Muscle layer of duodenum (tissue), 2 donors: ENCODE results near the gene TRAF3.

ENCODE experiments used
- H3K27ac ChIP-seq: one replicate; pipeline ENCODE4 v1.7.0; 2013; ENCODE audit warnings: mild to moderate bottlenecking, low read length
- H3K27me3 ChIP-seq: one replicate; pipeline ENCODE4 v1.7.0; 2013; ENCODE audit warnings: low read depth, mild to moderate bottlenecking, control low read depth, low read length
- H3K36me3 ChIP-seq, 2 donors: one replicate each; pipeline ENCODE4 v1.7.0; 2013; ENCODE audit warnings: low read length in 2 of 2, control low read depth in 1 of 2, mild to moderate bottlenecking in 1 of 2; ENCODE audit not compliant: insufficient read depth in 2 of 2, control insufficient read depth in 1 of 2
- H3K4me1 ChIP-seq, 2 donors: one replicate each; pipeline ENCODE4 v1.7.0; 2013; ENCODE audit warnings: low read length in 2 of 2, mild to moderate bottlenecking in 2 of 2, control low read depth in 1 of 2, moderate library complexity in 1 of 2; ENCODE audit not compliant: insufficient read depth in 2 of 2, control insufficient read depth in 1 of 2
- H3K4me3 ChIP-seq, 2 donors: one replicate each; pipeline ENCODE4 v1.7.0; 2013; ENCODE audit warnings: low read length in 2 of 2, low read depth in 1 of 2, mild to moderate bottlenecking in 1 of 2
- H3K9me3 ChIP-seq, 2 donors: one replicate each; pipeline ENCODE4 v1.7.0; 2013; ENCODE audit warnings: low read length in 2 of 2, control low read depth in 1 of 2, mild to moderate bottlenecking in 1 of 2; ENCODE audit not compliant: control insufficient read depth in 1 of 2
- donor health status: healthy.

The TRAF3 gene

DNA sequence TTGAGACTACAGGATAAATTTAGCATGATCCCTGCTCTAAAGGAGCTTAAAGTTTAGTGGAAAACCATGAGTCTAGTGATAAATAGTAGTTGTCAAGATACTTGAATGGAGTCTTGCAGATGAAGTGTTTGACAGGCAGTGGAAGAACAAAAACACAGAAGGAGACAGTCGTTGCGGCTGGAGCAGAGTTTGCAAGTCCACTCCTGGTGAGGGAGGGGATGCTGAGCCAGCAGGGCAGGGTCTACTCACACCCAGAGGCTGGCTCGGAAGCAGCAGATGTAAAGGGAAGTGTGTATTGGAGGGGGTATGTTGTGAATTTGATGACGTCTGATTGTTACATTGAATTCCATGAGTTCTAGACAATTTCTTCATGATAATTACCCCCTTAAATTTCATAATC, 61.3 kb downstream of the TRAF3 start:
- no peak overlapping the region for H3K27ac ChIP-seq
- H3K4me1 ChIP-seq, result no peaks in the 10 kb centered on the region
- H3K9me3 ChIP-seq, result no peaks in the 10 kb centered on the region
- H3K4me3 ChIP-seq, result no peak overlapping the region
- no peaks in the 10 kb centered on the region for H3K27me3 ChIP-seq
- H3K36me3 ChIP-seq, result no peaks in the 10 kb centered on the region

DNA sequence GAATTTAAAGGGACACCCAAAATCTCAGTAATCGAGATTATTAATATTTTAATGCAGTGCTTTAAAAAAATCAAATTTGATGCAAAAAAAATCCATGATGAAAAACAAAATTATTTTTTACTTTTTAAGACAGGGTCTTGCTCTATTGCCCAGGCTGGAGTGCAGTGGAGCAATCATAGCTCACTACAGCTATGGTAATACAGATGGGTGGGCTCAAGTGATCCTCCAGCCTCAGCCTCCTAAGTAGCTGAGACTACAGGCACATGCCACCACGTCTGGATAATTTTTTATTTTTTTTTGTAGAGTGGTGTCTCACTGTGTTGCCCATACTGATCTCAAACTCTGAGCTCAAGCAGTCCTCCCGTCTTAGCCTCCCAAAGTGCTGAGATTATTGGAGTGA, 62.9 kb downstream of the TRAF3 start:
- H3K27me3 ChIP-seq, result no peaks in the 10 kb centered on the region
- H3K9me3 ChIP-seq, result no peaks in the 10 kb centered on the region
- no peaks in the 10 kb centered on the region for H3K4me1 ChIP-seq
- no peak overlapping the region for H3K4me3 ChIP-seq
- no peaks in the 10 kb centered on the region for H3K36me3 ChIP-seq
- no peak overlapping the region for H3K27ac ChIP-seq

DNA sequence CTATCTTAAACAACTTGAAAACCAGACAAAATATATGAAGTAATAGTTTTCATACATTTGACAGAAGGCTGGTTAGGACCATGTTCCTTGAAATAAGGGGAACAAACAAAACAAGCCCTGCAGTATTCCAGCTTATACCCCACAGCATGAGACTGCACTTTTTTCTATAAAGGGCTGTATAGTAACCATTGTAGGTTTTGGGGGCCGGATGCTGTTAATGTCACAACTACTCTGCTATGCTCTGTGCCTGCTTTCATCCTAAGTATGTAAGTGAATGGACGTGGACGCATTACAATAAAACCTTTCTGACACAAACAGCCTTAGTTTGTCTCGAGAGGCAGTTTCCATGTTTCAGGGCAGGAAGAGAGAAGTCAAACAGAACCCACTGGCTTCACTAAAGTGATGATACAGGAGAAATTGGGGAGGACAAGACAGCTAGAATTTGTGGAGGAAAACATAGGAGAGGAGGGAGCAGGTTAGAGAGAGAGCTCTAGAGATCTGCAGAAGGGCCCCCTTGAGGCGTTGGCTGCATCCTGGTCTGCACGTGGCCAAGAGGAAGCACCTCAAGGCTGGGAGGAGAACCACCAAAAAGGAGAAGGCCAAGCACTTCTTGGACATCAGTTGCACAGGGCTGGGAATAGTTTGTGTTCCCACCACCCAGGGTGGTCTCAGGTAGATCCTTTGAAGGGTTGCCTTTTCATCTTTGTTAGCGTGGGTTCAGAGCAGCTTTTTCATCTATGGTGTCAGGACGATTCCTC, 63.7 kb downstream of the TRAF3 start:
- Histone ChIP-seq H3K9me3 (no peaks in the 10 kb centered on the region), H3K4me3 (no peak overlapping the region), H3K27ac (no peak overlapping the region), H3K36me3 (no peaks in the 10 kb centered on the region), H3K4me1 (no peaks in the 10 kb centered on the region), H3K27me3 (no peaks in the 10 kb centered on the region)

DNA sequence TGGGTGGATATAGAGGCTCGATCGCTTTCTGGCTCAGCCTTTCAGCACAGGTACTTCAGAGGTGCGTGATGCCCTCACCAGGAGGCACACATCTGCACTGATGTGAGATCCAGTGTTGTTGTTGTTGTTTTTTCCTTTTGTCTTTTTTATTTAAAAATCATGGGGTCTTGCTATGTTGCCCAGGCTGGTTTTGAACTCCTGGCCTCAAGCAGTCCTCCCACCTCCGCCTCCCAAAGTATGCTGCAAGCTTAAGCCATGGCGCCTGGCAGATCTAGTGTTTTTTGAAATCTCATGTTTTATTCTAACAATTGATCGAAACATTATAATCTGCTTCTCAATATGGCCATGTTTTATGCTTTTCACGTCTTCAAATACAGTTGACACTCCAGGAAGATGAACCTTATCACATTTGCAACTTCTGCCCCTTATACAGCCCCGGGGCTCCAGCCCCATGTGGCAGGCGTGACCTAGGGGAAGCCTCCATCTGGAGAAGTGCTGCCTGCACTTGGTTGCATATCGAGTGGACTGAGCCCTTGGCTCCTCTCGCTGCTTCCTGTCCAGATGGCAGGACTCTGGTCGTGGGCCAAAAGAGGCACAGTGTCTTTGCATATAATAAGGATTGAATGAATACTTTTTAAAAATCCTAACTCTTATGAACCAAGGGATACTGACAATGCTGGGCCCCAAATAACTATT, 71.7 kb downstream of the TRAF3 start:
- H3K4me3 ChIP-seq, result no peak overlapping the region
- peak overlapping the region; percentile 82 for H3K27ac ChIP-seq
- no peaks in the 10 kb centered on the region for H3K9me3 ChIP-seq
- peaks cover 7% of the 10 kb centered on the region in 2 donors for H3K4me1 ChIP-seq
- H3K36me3 ChIP-seq, result no peaks in the 10 kb centered on the region
- H3K27me3 ChIP-seq, result no peaks in the 10 kb centered on the region

DNA sequence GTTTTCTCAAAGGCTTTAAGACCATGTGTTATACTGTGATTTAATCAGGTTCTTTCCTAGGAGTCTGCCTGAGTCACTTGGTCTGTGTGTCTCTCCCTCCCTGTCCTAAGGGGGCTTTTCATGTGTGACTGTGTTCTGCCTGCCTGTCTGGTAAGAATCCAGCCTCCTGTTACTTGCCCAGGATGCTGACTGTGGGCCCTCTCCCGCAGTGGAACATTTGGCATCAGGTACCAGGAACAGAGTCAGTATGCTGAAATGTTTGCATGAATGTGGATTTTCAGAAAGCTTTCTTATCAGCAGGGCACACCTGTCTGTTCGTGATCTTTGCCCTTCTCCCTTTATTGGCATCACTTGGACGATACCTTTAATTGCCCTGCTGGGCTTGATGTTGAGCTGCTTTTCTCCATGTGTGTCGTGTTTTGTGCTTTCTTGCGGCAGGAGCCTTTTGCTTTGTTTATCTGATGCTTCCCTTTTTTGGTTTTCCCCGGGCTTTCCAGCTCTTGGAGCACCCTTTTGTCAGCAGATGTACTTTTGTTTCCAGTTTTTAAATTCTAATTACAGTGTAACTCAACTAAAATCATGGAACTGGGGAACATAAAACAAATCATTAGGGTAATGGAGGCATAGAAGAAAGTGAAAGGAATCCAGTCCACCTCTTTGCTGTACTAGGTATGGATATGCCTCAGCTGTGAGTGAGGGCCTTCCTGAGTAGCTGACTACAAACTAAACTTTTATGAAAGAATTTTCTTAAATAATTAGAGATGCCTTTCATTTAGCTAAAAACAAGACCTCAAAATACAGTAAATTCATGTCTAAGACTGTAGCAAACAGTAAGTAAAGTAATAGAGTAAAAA, 72.5 kb downstream of the TRAF3 start:
- H3K4me3 ChIP-seq, result peak overlapping the region; percentile 10 to 48
- H3K36me3 ChIP-seq, result no peaks in the 10 kb centered on the region
- no peaks in the 10 kb centered on the region for H3K9me3 ChIP-seq
- H3K4me1 ChIP-seq, result peaks cover 7% of the 10 kb centered on the region in 2 donors
- peak overlapping the region; percentile 82 for H3K27ac ChIP-seq
- H3K27me3 ChIP-seq, result no peaks in the 10 kb centered on the region

DNA sequence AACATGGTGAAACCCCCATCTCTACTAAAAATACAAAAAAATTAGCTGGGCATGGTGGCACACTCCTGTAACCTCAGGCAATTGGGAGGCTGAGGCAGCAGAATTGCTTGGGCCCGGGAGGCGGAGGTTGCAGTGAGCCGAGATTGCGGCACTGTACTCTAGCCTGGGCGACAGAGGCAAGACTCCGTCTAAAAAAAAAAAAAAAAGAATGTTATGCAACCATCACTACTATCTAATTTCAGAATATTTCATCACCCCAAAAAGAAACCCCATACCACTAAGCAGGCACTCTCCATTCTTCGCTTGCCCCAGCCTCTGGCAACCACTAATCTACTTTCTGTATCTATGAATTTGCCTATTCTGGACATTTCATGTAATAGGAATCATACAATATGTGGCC, 76.4 kb downstream of the TRAF3 start:
- Histone ChIP-seq H3K9me3 (no peaks in the 10 kb centered on the region), H3K4me1 (peaks cover 6 to 7% of the 10 kb centered on the region in 2 donors), H3K4me3 (no peak overlapping the region), H3K27me3 (no peaks in the 10 kb centered on the region), H3K36me3 (no peaks in the 10 kb centered on the region), H3K27ac (no peak overlapping the region)

DNA sequence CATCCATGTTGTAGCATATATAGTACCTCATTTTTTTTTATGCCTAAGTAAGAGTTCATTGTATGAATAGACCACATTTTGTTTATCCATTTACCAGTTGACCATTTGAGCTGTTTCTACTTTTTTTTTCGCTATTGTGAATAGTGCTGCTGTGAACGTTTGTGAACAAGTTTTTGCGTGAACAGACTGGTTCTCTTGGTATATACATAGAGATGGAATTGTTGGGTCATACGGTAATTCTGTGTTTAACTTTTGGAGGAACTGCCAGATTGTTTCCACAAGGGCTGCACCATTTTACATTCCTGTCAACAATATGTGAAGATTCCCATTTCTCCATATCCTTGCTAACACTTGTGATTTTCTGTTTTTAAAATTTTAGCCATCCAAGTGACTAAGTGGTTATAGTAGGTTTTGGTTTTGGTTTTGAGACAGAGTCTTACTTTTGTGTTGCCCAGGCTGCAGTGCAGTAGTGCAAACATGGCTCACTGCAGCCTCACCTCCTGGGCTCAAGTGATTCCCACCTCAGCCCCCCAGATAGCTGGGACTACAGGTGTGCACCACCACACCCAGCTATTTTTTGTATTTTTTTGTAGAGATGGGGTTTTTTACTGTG, 76.9 kb downstream of the TRAF3 start:
- Histone ChIP-seq H3K36me3 (no peaks in the 10 kb centered on the region), H3K27ac (no peak overlapping the region), H3K4me3 (no peak overlapping the region), H3K4me1 (peaks cover under 1 to 5% of the 10 kb centered on the region in 2 donors), H3K9me3 (no peaks in the 10 kb centered on the region), H3K27me3 (no peaks in the 10 kb centered on the region)

DNA sequence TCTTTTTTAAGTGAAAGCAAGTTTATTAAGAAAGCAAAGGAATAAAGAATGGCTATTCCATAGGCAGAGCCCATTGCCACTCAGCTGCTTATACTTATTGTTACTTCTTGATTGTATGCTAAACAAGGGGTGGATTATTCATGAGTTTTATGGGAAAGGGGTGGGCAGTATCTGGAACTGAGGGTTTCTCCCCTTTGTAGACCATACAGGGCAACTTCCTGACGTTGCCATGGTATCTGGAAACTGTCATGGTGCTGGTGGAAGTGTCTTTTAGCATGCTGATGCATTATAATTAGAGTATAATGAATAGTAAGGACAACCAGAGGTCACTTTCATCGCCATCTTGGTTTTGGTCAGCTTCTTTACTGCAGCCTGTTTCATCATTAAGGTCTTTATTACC, 78.9 kb downstream of the TRAF3 start:
- no peak overlapping the region for H3K27ac ChIP-seq
- no peak overlapping the region for H3K4me3 ChIP-seq
- H3K36me3 ChIP-seq, result no peaks in the 10 kb centered on the region
- H3K4me1 ChIP-seq, result no peaks in the 10 kb centered on the region
- H3K9me3 ChIP-seq, result no peaks in the 10 kb centered on the region
- H3K27me3 ChIP-seq, result no peaks in the 10 kb centered on the region

DNA sequence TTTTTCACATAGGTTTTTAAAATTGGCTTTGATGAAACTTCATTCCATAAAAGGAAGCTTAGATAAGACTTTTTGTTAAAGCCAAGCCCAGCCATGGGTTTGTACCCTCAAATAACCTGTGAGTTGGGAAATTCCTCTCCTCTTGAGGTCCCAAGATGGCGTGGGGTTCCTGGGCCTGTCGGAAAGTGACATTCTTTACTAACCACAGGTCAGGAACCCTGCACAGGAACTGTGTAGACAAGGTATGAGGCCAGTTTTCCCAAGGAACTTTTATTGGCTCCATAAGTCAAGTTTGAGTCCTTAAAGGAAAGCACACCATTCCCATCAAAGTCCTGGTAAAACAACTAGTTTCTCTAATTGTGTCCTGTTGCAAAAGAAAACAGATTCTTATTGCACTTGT, 80.2 kb downstream of the TRAF3 start:
- H3K4me3 ChIP-seq, result no peak overlapping the region
- no peak overlapping the region for H3K27ac ChIP-seq
- H3K9me3 ChIP-seq, result no peaks in the 10 kb centered on the region
- H3K36me3 ChIP-seq, result no peaks in the 10 kb centered on the region
- H3K27me3 ChIP-seq, result no peaks in the 10 kb centered on the region
- no peaks in the 10 kb centered on the region for H3K4me1 ChIP-seq

DNA sequence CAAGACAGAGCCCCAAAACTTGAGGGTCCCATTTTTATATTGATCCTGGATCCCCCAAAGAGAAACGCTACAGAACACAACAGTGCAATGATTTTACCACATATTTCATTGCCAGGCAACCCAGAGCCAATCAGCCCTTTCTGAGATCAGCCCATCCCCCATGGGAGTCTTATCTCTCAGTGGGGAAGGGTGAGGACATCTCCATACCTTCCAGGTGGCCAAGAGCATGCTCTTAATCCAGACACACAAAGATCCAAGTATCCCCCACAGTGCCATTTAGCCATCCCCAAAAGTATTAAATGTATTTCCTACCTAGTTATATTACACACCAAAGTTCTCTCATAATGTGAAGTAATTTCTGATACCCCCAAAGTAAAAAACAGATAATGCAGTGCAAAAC, 82.7 kb downstream of the TRAF3 start:
- H3K27ac ChIP-seq, result no peak overlapping the region
- H3K36me3 ChIP-seq, result no peaks in the 10 kb centered on the region
- H3K27me3 ChIP-seq, result no peaks in the 10 kb centered on the region
- no peaks in the 10 kb centered on the region for H3K9me3 ChIP-seq
- H3K4me3 ChIP-seq, result no peak overlapping the region
- H3K4me1 ChIP-seq, result no peaks in the 10 kb centered on the region
